CD14-positive monocyte (primary cell): Measurements from ENCODE around the gene MITF. TPM values are rescaled to one million over a fixed set of nuclear protein-coding genes. Genes with fewer than 3 reads are reported as not detected.
A peak's percentile ranks its signal among the peaks of the same experiment; 100 is the strongest.

ENCODE experiments used
- DNase-seq, 3 donors: peaks; one replicate each; pipeline ENCODE4 v3.0.0-alpha.2; 2011 to 2022
- H2AFZ ChIP-seq: 2 replicates; pipeline ENCODE4 v1.6.0; 2012; ENCODE audit warnings: mild to moderate bottlenecking, low read depth, low read length, inconsistent platforms; ENCODE audit not compliant: insufficient read depth, poor library complexity, severe bottlenecking
- H3K27ac ChIP-seq, 2 donors: 1 replicate in 1 of 2; 2 replicates in 1 of 2; pipeline ENCODE4 v1.5.1; 2012 to 2013; ENCODE audit warnings: low read length in 2 of 2, control low read depth in 1 of 2, inconsistent platforms in 1 of 2, low read depth in 1 of 2, mild to moderate bottlenecking in 1 of 2
- H3K27me3 ChIP-seq, 2 donors: one replicate each; pipeline versions ENCODE4 v1.6.0 to v1.6.1; 2011 to 2013; ENCODE audit warnings: low read length in 2 of 2; ENCODE audit not compliant: control insufficient read depth in 2 of 2, insufficient read depth in 2 of 2
- H3K36me3 ChIP-seq, 2 donors: replicated peaks in 1 of 2; 1 replicate in 1 of 2; 2 replicates in 1 of 2; pipeline versions ENCODE4 v1.5.1 to v1.6.1; 2012 to 2013; ENCODE audit warnings: low read length in 2 of 2, control low read depth in 1 of 2, inconsistent platforms in 1 of 2, mild to moderate bottlenecking in 1 of 2; ENCODE audit not compliant: insufficient read depth in 2 of 2, control insufficient read depth in 1 of 2
- H3K4me1 ChIP-seq, 2 donors: 1 replicate in 1 of 2; 2 replicates in 1 of 2; pipeline versions ENCODE4 v1.5.1 to v1.6.1; 2012 to 2013; ENCODE audit warnings: low read length in 2 of 2, control low read depth in 1 of 2, inconsistent platforms in 1 of 2, mild to moderate bottlenecking in 1 of 2, moderate library complexity in 1 of 2; ENCODE audit not compliant: insufficient read depth in 2 of 2, control insufficient read depth in 1 of 2
- H3K4me2 ChIP-seq: replicated peaks from 2 replicates; pipeline ENCODE3; 2012; ENCODE audit warnings: low read length, moderate library complexity, mild to moderate bottlenecking; ENCODE audit not compliant: poor library complexity, severe bottlenecking; ENCODE audit errors: extremely low read depth
- H3K4me3 ChIP-seq, 3 experiments: fragments of 200-600 bp in 1 of 3; sonication (generic) in 1 of 3; replicated peaks in 1 of 3; 1 replicate in 2 of 3; 2 replicates in 1 of 3; pipeline ENCODE4 v1.5.1; 2011 to 2013; ENCODE audit warnings: low read length in 3 of 3, mild to moderate bottlenecking in 3 of 3, control low read depth in 2 of 3, low read depth in 2 of 3, inconsistent platforms in 1 of 3, moderate library complexity in 1 of 3
- H3K79me2 ChIP-seq: 2 replicates; pipeline ENCODE4 v1.6.0; 2012; ENCODE audit warnings: mild to moderate bottlenecking, control low read depth, inconsistent platforms, low read length, moderate library complexity; ENCODE audit not compliant: insufficient read depth
- H3K9ac ChIP-seq: 2 replicates; pipeline ENCODE4 v1.6.0; 2017; ENCODE audit warnings: low read length, mild to moderate bottlenecking; ENCODE audit not compliant: insufficient read depth, poor library complexity, severe bottlenecking
- H3K9me3 ChIP-seq, 2 donors: replicated peaks in 1 of 2; 1 replicate in 1 of 2; 2 replicates in 1 of 2; pipeline versions ENCODE4 v1.5.1 to v1.6.1; 2012 to 2013; ENCODE audit warnings: low read length in 2 of 2, control low read depth in 1 of 2; ENCODE audit not compliant: control insufficient read depth in 1 of 2, insufficient read depth in 1 of 2
- H4K20me1 ChIP-seq: 2 replicates; pipeline ENCODE4 v1.6.0; 2012; ENCODE audit warnings: mild to moderate bottlenecking, low read length, control low read depth, moderate library complexity; ENCODE audit not compliant: insufficient read depth
- H3K27ac Mint-ChIP-seq, 7 donors: one replicate each; pipeline ENCODE4 v1.8.0; 2020; ENCODE audit warnings: mild to moderate bottlenecking in 7 of 7, mixed read lengths in 7 of 7, moderate library complexity in 6 of 7, inconsistent platforms in 2 of 7
- H3K27me3 Mint-ChIP-seq, 3 donors: one replicate each; pipeline ENCODE4 v1.8.0; 2021 to 2022; ENCODE audit warnings: low read depth in 3 of 3, mild to moderate bottlenecking in 3 of 3, mixed read lengths in 3 of 3, moderate library complexity in 3 of 3, inconsistent platforms in 1 of 3
- H3K36me3 Mint-ChIP-seq, 2 donors: one replicate each; pipeline ENCODE4 v1.8.0; 2020; ENCODE audit warnings: mixed read lengths in 2 of 2, inconsistent platforms in 1 of 2, mild to moderate bottlenecking in 1 of 2
- H3K4me1 Mint-ChIP-seq: one replicate; pipeline ENCODE4 v1.8.0; 2020; ENCODE audit warnings: mild to moderate bottlenecking, mixed read lengths
- H3K4me3 Mint-ChIP-seq, 2 donors: one replicate each; pipeline ENCODE4 v1.8.0; 2020; ENCODE audit warnings: mild to moderate bottlenecking in 2 of 2, mixed read lengths in 2 of 2, moderate library complexity in 1 of 2
- H3K9me3 Mint-ChIP-seq, 7 donors: one replicate each; pipeline ENCODE4 v1.8.0; 2020 to 2022; ENCODE audit warnings: mixed read lengths in 7 of 7, mild to moderate bottlenecking in 6 of 7, moderate library complexity in 6 of 7, inconsistent platforms in 2 of 7
- WGBS: methylation state at CpG from one replicate; pipeline ENCODE4 v1.1.5; 2013; ENCODE audit warnings: missing lambda C conversion rate; ENCODE audit not compliant: insufficient coverage; 5-methylcytosine and 5-hydroxymethylcytosine counted together
- intact Hi-C, 2 donors: fragments of 100-400 bp; cut with micrococcal nuclease; formaldehyde crosslinking; loops; one replicate each; pipeline versions ENCODE4 v1.15.0 to v1.15.1; 2023
- polyA plus RNA-seq, 3 donors: library from polyadenylated mRNA; depleted of rRNA in 1 of 3; unstranded in 2 of 3; stranded (reverse) in 1 of 3; fragments of 300-500 nt in 2 of 3; fragments of >200 nt in 1 of 3; fragmentation: Illumina TruSeq in 2 of 3; gene quantifications; 1 replicate in 2 of 3; 2 replicates in 1 of 3; pipeline ENCODE4 v1.2.3, GENCODE V29; 2012 to 2021
- TF ChIP-seq, protein P1 (sequence below): fragments of 200-600 bp; IDR thresholded peaks from one replicate; pipeline ENCODE4 v1.8.0; 2022; ENCODE audit warnings: antibody characterized with exemption, mild to moderate bottlenecking

Gene MITF
- polyA plus RNA-seq, 3 donors: 7.0 to 15.1 (median 12.1) TPM

DNA sequence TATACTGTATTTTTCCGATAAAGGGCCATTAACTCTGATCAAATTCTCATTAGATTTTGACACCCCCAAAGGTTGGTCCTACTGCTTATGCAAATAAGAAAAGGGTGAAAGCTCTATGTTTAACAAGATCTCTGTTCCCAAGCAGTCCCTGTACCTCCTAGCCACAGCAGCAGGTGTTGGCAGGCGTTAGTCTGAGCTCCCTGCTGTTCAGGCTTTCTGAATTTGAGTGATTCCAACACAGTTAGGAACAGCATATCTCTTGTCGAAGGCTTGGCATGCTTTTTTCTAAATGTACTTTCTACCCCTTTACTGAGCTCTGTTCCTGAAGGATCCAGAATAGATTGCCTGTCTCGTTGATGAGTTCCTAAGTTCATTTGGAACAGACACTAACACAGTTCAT lies 42.3 kb downstream of the MITF start:
- Histone ChIP-seq H3K79me2 (peaks cover 39% of the 10 kb centered on the region), H3K27me3 (no peaks in the 10 kb centered on the region), H3K27ac (no peak overlapping the region), H3K4me2 (no peak overlapping the region), H4K20me1 (no peaks in the 10 kb centered on the region), H2AFZ (no peak overlapping the region), H3K4me3 (no peak overlapping the region), H3K36me3 (no peaks in the 10 kb centered on the region), H3K9ac (no peak overlapping the region), H3K4me1 (peaks cover 11 to 15% of the 10 kb centered on the region in 2 donors), H3K9me3 (no peaks in the 10 kb centered on the region)
- H3K36me3 Mint-ChIP-seq: peaks cover 3 to 4% of the 10 kb centered on the region in 2 donors
- H3K4me1 Mint-ChIP-seq: peaks cover 24% of the 10 kb centered on the region
- no peak for DNase-seq
- H3K27me3 Mint-ChIP-seq: no peaks in the 10 kb centered on the region
- no peak overlapping the region for H3K4me3 Mint-ChIP-seq
- TF ChIP-seq, protein P1, sequence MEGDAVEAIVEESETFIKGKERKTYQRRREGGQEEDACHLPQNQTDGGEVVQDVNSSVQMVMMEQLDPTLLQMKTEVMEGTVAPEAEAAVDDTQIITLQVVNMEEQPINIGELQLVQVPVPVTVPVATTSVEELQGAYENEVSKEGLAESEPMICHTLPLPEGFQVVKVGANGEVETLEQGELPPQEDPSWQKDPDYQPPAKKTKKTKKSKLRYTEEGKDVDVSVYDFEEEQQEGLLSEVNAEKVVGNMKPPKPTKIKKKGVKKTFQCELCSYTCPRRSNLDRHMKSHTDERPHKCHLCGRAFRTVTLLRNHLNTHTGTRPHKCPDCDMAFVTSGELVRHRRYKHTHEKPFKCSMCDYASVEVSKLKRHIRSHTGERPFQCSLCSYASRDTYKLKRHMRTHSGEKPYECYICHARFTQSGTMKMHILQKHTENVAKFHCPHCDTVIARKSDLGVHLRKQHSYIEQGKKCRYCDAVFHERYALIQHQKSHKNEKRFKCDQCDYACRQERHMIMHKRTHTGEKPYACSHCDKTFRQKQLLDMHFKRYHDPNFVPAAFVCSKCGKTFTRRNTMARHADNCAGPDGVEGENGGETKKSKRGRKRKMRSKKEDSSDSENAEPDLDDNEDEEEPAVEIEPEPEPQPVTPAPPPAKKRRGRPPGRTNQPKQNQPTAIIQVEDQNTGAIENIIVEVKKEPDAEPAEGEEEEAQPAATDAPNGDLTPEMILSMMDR: no peak
- 95% methylated on average over 2 of the region's 4 CpGs for WGBS
- intact Hi-C loops: no loop called here
- peaks cover 0 to 2% (median 0%) of the 10 kb centered on the region in 7 donors for H3K9me3 Mint-ChIP-seq
- no peak overlapping the region for H3K27ac Mint-ChIP-seq

DNA sequence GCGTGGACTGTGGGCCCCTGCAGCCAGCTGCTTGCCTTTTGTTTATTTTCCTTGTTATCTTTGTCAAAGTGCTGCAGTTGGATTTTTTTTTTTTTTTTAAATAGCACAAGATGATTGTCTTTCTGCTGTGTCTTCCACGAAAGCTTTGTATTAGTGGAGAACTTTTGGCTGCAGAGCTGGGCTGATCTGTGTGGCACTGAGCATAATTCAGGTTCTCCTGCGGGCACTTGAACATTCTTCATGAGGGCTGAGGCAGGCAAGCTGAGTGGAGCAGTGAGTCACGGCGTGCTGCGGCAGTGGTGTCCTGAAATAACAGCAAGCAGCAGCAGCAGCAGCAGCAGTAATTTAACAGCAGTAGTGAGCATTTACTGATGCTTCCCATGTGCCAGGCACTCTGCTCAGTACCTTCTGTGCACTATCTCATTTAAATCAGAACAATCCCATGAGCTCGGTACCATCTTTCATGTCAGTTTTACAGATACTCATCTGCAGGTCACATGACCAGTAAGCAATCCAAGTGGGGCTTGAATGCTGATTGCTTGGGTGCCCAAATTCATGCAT lies 45.8 kb downstream of the MITF start:
- Histone ChIP-seq H3K36me3 (no peaks in the 10 kb centered on the region), H3K9me3 (no peaks in the 10 kb centered on the region), H3K27ac (no peak overlapping the region), H3K27me3 (no peaks in the 10 kb centered on the region), H3K79me2 (peaks cover 28% of the 10 kb centered on the region), H3K4me2 (no peak overlapping the region), H3K9ac (no peak overlapping the region), H2AFZ (no peak overlapping the region), H3K4me3 (no peak overlapping the region), H4K20me1 (no peaks in the 10 kb centered on the region), H3K4me1 (peaks cover 4% of the 10 kb centered on the region in 2 donors)
- intact Hi-C loops: no loop called here
- Mint-ChIP-seq H3K9me3 (no peaks in the 10 kb centered on the region), H3K36me3 (peaks cover 2 to 3% of the 10 kb centered on the region in 2 donors), H3K4me1 (peaks cover 16% of the 10 kb centered on the region), H3K27ac (peak overlapping the region in 2 of 7 donors; percentile 30 to 33), H3K4me3 (no peak overlapping the region), H3K27me3 (no peaks in the 10 kb centered on the region)
- 89% methylated on average over 6 of the region's 7 CpGs for WGBS
- no peak for DNase-seq
- TF ChIP-seq, protein P1: no peak
